Ectodermal cell (in vitro differentiated cells): ENCODE results near the gene ARHGAP31.

Source experiments
- H3K27ac ChIP-seq: 2 replicates; pipeline ENCODE4 v1.7.0; 2013; ENCODE audit warnings: mild to moderate bottlenecking, low read depth, low read length; ENCODE audit not compliant: insufficient read depth, poor library complexity, severe bottlenecking
- H3K27me3 ChIP-seq: 2 replicates; pipeline ENCODE4 v1.7.0; 2013; ENCODE audit warnings: mild to moderate bottlenecking, low read length; ENCODE audit not compliant: insufficient read depth, control insufficient read depth, poor library complexity, severe bottlenecking
- H3K36me3 ChIP-seq: one replicate; pipeline ENCODE4 v1.7.0; 2013; ENCODE audit warnings: low read length; ENCODE audit not compliant: control insufficient read depth, insufficient read depth
- H3K4me1 ChIP-seq: one replicate; pipeline ENCODE4 v1.7.0; 2013; ENCODE audit warnings: low read length; ENCODE audit not compliant: control insufficient read depth, insufficient read depth
- H3K4me3 ChIP-seq: 2 replicates; pipeline ENCODE4 v1.7.0; 2013; ENCODE audit warnings: low read depth, low read length, control low read depth; ENCODE audit not compliant: insufficient read depth
- H3K9me3 ChIP-seq: 2 replicates; pipeline ENCODE4 v1.7.0; 2013; ENCODE audit warnings: mild to moderate bottlenecking, low read length, moderate library complexity; ENCODE audit not compliant: control insufficient read depth
- WGBS, 2 experiments: methylation state at CpG; one replicate each; pipeline ENCODE4 v1.1.7; 2013; ENCODE audit warnings: missing lambda C conversion rate in 2 of 2; 5-methylcytosine and 5-hydroxymethylcytosine counted together

Gene ARHGAP31

GRCh38 chr3:119401503-119402440 is 107.6 kb downstream of the ARHGAP31 start:
- H3K4me3 ChIP-seq: no peak overlapping the region
- H3K9me3 ChIP-seq: no peaks in the 10 kb centered on the region
- peaks cover 13% of the 10 kb centered on the region for H3K4me1 ChIP-seq
- 86 to 87% methylated on average over 36 of the region's 36 CpGs for WGBS, 2 experiments
- no peaks in the 10 kb centered on the region for H3K36me3 ChIP-seq
- H3K27ac ChIP-seq: no peak overlapping the region
- H3K27me3 ChIP-seq: no peaks in the 10 kb centered on the region

GRCh38 chr3:119402791-119403190 is 108.6 kb downstream of the ARHGAP31 start:
- H3K4me3 ChIP-seq: no peak overlapping the region

DNA sequence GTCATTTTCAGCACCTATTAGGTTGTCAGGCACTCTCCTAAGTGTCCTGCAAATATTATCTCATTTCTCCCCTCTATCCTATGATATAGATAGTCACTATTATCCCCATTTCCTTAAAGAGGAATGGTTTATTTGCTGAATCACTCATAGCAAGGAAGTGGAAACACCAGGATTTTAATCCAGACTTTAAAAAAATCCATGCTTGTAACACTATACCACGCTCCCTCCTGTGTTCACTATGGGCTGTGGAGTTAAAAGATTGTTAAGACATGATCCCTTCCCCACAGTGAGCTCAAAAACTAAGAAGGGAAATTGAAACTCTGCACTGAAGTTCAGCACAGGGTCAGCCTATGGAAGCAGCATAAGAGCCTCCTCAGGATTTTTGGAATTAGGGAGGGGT is 109.0 kb downstream of the ARHGAP31 start:
- no peak overlapping the region for H3K27ac ChIP-seq
- H3K4me1 ChIP-seq: peaks cover 13% of the 10 kb centered on the region
- no peaks in the 10 kb centered on the region for H3K36me3 ChIP-seq
- no peaks in the 10 kb centered on the region for H3K27me3 ChIP-seq
- no peaks in the 10 kb centered on the region for H3K9me3 ChIP-seq
- no peak overlapping the region for H3K4me3 ChIP-seq
- WGBS, 2 experiments: 80% methylated on average over 1 of the region's 1 CpG; no CpG with 5 or more reads in 1 of the 2 experiments

More at GRCh38 chr3:119402791-119403190, 108.6 kb downstream of the ARHGAP31 start:
- Histone ChIP-seq H3K4me1 (peaks cover 13% of the 10 kb centered on the region), H3K9me3 (no peaks in the 10 kb centered on the region), H3K27me3 (no peaks in the 10 kb centered on the region), H3K36me3 (no peaks in the 10 kb centered on the region), H3K27ac (no peak overlapping the region)
- WGBS, 2 experiments: 89 to 100% methylated on average over 1 of the region's 1 CpG

DNA sequence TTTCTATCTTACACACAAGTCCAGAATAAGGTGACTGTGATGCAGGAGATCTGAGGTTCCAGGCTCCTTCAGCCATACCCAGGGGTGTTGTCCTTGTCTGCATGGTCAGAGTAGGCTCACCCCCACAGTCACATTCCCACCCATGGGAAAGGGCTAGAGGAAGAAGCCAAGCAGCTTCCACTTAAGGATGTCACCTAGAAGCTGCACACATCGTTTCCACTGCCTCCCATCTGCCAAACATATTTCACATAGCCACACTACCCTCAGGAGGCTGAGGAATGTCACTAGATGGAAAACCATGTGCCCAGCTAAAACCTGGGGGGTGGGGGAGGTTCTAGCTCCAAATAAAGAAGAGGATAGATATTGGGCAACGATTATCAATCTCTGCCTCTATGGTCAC is 111.1 kb downstream of the ARHGAP31 start:
- Histone ChIP-seq H3K9me3 (no peaks in the 10 kb centered on the region), H3K4me1 (peaks cover 13% of the 10 kb centered on the region), H3K4me3 (no peak overlapping the region), H3K27ac (no peak overlapping the region), H3K36me3 (no peaks in the 10 kb centered on the region), H3K27me3 (no peaks in the 10 kb centered on the region)
- WGBS, 2 experiments: 89 to 96% methylated on average over 2 of the region's 2 CpGs

DNA sequence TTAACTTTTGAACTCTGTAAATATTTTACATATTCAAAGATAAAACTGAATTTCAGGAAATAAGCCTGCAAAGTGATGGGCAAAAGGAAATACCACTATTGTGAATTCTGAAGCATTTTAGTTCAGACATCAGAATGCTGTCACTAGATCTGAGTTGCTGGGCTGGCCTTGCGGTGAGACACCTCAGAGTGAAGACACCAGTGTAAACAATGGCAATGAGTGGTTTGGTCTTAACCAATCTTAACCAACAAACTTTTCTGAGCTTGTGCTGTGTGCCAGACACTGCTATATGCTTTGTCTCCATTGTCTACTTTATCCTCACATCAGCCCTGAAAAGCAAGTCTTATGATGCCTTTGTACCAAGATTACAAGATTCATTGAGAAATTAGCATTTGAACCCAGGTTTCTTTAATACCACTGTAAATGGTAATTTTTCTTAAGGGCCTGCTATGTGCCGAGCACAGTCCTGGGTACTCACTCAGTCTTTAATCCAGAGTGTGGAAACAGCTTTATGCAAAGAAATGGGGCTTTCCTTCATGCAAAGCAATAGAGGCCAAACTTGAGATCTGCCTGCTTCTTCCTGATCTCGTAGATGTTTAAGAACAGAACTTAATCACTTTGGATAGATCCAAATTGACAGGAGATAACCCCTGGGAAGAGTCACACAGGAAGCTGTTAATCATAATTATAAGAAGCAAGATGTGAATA is 114.2 kb downstream of the ARHGAP31 start:
- H3K4me3 ChIP-seq: no peak overlapping the region
- 83 to 87% methylated on average over 3 of the region's 3 CpGs for WGBS, 2 experiments
- H3K4me1 ChIP-seq: peaks cover 3% of the 10 kb centered on the region
- no peak overlapping the region for H3K27ac ChIP-seq
- no peaks in the 10 kb centered on the region for H3K36me3 ChIP-seq
- H3K27me3 ChIP-seq: no peaks in the 10 kb centered on the region
- H3K9me3 ChIP-seq: no peaks in the 10 kb centered on the region

DNA sequence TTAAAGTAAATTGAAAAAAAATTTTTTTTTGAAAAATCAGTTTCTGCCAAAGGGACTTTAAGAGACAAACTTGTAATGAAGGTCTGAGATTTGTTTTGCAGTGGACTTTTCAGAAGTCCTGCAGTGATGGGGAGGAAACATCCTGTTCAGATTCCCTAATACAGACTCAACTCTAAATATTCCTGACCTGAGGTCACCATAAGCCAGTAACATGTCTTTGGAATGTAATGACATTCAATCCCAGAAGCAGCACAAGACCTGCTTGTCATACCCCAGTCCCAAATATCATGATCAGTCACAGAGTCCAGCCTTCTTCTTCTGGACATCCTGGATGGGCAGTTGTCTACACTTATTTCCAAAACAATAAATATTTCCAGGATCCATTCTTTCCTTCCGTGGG is 115.7 kb downstream of the ARHGAP31 start:
- Histone ChIP-seq H3K4me3 (no peak overlapping the region), H3K27me3 (no peaks in the 10 kb centered on the region), H3K27ac (no peak overlapping the region), H3K4me1 (no peaks in the 10 kb centered on the region), H3K9me3 (no peaks in the 10 kb centered on the region), H3K36me3 (no peaks in the 10 kb centered on the region)
- WGBS, 2 experiments: 86 to 96% methylated on average over 1 of the region's 1 CpG

DNA sequence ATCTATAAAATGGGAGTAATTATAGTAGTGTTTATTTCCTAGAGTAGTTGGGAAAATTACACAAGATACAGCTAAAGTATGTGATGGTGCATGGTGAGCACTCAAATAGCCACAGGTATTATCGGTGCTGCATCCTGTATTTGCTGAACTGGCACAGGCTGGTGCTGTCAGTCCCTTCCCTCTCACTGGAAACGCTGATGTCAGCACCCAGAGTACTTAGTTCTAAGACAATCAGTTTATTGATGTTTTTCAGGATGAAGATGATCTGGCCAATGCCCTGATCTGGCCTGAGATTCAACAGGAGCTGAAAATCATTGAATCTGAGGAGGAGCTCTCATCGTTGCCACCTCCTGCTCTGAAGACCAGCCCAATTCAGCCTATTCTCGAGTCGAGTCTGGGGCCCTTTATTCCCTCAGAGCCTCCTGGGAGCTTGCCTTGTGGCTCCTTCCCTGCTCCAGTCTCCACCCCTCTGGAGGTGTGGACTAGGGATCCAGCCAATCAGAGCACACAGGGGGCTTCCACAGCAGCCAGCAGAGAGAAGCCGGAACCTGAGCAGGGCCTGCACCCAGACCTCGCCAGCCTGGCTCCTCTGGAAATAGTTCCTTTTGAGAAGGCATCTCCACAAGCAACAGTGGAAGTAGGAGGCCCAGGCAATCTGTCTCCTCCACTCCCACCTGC is 119.6 kb downstream of the ARHGAP31 start:
- no peaks in the 10 kb centered on the region for H3K9me3 ChIP-seq
- H3K4me1 ChIP-seq: no peaks in the 10 kb centered on the region
- no peak overlapping the region for H3K27ac ChIP-seq
- 82 to 89% methylated on average over 7 of the region's 7 CpGs for WGBS, 2 experiments
- H3K4me3 ChIP-seq: no peak overlapping the region
- H3K36me3 ChIP-seq: no peaks in the 10 kb centered on the region
- no peaks in the 10 kb centered on the region for H3K27me3 ChIP-seq

DNA sequence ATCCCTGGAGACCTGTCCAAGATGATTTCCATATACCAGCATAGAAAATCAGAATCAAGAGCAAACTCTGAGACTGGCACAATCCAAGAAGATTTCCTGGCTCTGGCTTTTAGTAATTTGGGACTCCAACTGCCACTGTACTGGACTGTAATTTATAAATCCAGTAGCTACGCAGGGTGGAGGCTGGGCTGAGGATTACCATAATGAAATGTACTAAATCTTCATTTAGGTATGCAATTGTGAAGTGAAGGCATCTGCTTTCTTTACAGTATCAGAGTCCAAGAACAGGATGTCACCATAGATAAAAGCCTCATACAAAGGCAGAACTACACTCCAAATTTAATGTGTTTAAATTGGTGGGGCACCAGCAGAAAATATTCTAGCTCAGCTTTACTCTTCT is 122.7 kb downstream of the ARHGAP31 start:
- H3K4me3 ChIP-seq: no peak overlapping the region
- no peaks in the 10 kb centered on the region for H3K36me3 ChIP-seq
- no peaks in the 10 kb centered on the region for H3K27me3 ChIP-seq
- no peaks in the 10 kb centered on the region for H3K4me1 ChIP-seq
- WGBS, 2 experiments: 100% methylated on average over 1 of the region's 1 CpG
- no peak overlapping the region for H3K27ac ChIP-seq
- H3K9me3 ChIP-seq: no peaks in the 10 kb centered on the region

GRCh38 chr3:119417771-119418512 is 123.8 kb downstream of the ARHGAP31 start:
- H3K4me1 ChIP-seq: no peaks in the 10 kb centered on the region
- no peaks in the 10 kb centered on the region for H3K36me3 ChIP-seq
- no peak overlapping the region for H3K4me3 ChIP-seq
- H3K9me3 ChIP-seq: no peaks in the 10 kb centered on the region
- no peaks in the 10 kb centered on the region for H3K27me3 ChIP-seq
- no peak overlapping the region for H3K27ac ChIP-seq
- 91 to 97% methylated on average over 8 of the region's 8 CpGs for WGBS, 2 experiments
